HUES64 (cell line): ENCODE data around the gene MACROD2.

ENCODE experiments used
- H3K27ac ChIP-seq: 2 replicates; pipeline ENCODE4 v1.7.0; 2013; ENCODE audit warnings: low read depth, low read length, inconsistent platforms
- H3K27me3 ChIP-seq: 2 replicates; pipeline ENCODE4 v1.6.1; 2013; ENCODE audit warnings: mild to moderate bottlenecking, low read length; ENCODE audit not compliant: insufficient read depth
- H3K36me3 ChIP-seq: 2 replicates; pipeline ENCODE4 v1.6.1; 2013; ENCODE audit warnings: mild to moderate bottlenecking, low read length; ENCODE audit not compliant: insufficient read depth
- H3K4me1 ChIP-seq: 2 replicates; pipeline ENCODE4 v1.6.1; 2013; ENCODE audit warnings: mild to moderate bottlenecking, low read length, moderate library complexity; ENCODE audit not compliant: insufficient read depth
- H3K4me3 ChIP-seq: 2 replicates; pipeline ENCODE4 v1.5.1; 2013; ENCODE audit warnings: mild to moderate bottlenecking, low read length, moderate library complexity
- H3K9ac ChIP-seq: 2 replicates; pipeline ENCODE4 v1.6.1; 2013; ENCODE audit warnings: mild to moderate bottlenecking, low read depth, low read length
- H3K9me3 ChIP-seq: 2 replicates; pipeline ENCODE4 v1.6.1; 2013; ENCODE audit warnings: low read depth, low read length; ENCODE audit not compliant: insufficient read depth
- WGBS: fragments of 150-250, 120-280 bp; methylation state at CpG from one replicate; pipeline ENCODE4 v1.1.7; 2013; ENCODE audit warnings: missing lambda C conversion rate; 5-methylcytosine and 5-hydroxymethylcytosine counted together

MACROD2 gene

DNA sequence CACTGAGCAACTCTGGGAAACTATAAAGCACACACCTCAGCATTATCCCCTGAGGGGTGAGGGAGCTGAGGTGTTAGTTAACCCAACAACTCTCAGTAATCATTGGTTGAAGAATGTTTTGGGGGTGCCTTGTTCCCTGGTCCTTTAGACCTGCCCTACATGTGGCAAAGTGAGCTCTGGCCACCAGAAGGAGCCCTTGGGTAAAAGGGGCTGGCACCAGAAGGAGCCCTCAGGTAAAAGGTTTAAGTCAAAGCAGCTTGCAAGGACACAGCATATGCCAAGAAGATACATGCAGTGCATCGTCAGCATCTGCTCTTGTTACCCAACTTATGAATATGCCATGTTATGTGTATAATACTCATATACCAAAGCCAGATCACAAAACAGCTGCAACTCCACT lies 1496.3 kb downstream of the MACROD2 start:
- WGBS, result 85% methylated on average over 1 of the region's 1 CpG

DNA sequence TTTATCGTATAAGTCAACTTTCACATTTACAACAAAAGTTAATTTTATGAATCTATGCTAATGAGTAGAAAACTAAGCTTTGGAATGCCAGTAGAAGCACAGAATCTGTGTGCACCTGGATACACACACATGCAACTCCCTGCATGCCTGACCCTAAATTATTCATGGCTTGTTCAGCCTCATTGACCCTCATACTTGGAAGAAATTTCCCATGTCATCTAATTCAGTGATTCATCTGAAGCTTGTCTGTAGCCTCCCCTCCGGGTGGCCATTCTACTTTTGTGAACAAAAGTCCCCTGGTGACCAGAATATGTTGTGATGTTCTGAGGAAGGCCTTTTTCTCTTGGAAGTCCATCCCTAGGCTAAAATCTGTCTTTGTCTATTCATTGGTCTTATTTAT lies 1499.5 kb downstream of the MACROD2 start:
- no peak overlapping the region for H3K9ac ChIP-seq
- WGBS, result 88% methylated on average over 1 of the region's 2 CpGs
- H3K9me3 ChIP-seq, result no peaks in the 10 kb centered on the region

More for the DNA sequence above, 1496.3 kb downstream of the MACROD2 start:
- Histone ChIP-seq H3K4me1 (peaks cover 10% of the 10 kb centered on the region; the same call in 1 of the 2 replicates), H3K9me3 (no peaks in the 10 kb centered on the region), H3K27ac (no peak overlapping the region), H3K36me3 (no peaks in the 10 kb centered on the region), H3K9ac (no peak overlapping the region), H3K27me3 (no peaks in the 10 kb centered on the region), H3K4me3 (no peak overlapping the region)

DNA sequence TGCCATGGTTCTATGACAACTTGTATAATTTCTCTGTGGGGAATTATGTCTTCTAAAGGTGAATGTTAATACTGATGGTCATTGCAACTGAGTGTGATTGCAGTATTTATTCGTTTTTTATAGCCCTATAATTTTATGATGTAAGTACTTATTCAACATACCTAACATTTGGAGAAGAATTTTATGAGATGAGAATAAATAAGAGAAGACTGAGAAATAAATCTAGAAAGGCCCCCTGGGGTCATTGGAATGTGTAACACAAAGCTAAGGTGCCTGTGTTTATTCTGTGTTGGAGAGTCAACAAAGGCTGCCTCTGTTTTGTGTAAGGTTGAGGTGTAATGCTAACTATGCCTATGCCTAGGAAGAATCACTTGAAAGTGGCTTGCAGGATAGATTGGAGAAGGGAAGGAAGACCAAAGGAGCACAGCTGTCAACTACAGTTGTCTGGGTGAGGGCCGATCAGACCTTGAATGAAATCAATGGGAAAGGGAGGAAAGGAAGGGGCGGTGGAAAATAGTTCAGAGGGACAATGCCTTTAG lies 1501.3 kb downstream of the MACROD2 start:
- H3K9ac ChIP-seq, result no peak overlapping the region
- H3K27me3 ChIP-seq, result no peaks in the 10 kb centered on the region
- H3K4me1 ChIP-seq, result peaks cover 11% of the 10 kb centered on the region; the same call in 1 of the 2 replicates
- H3K36me3 ChIP-seq, result no peaks in the 10 kb centered on the region
- 88% methylated on average over 2 of the region's 3 CpGs for WGBS
- H3K4me3 ChIP-seq, result no peak overlapping the region
- H3K27ac ChIP-seq, result peak overlapping the region; percentile 1; the same call in 1 of the 2 replicates
- H3K9me3 ChIP-seq, result no peaks in the 10 kb centered on the region

More for the DNA sequence above, 1499.5 kb downstream of the MACROD2 start:
- Histone ChIP-seq H3K27me3 (no peaks in the 10 kb centered on the region), H3K27ac (no peak overlapping the region), H3K4me1 (peaks cover 11% of the 10 kb centered on the region; the same call in 1 of the 2 replicates), H3K4me3 (no peak overlapping the region), H3K36me3 (no peaks in the 10 kb centered on the region)

DNA sequence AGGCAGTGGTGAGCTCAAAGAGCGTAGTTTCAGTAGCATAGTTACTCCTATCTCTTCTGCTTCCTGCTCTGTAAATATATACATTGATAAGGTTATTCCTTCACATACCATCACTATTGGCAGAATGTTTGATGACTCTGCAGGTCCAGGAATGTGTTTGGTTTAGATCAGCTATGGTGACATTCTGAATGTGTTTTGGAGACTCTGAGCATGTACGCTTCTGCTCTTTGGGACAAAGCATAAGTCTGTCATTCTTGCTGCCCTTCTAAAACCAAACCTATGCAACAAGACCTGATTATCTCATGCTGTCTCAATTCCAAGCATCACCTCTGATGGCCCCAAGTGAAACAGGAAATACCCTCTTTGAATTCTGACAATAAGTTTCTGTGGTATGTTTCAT lies 1503.6 kb downstream of the MACROD2 start:
- H3K9me3 ChIP-seq, result no peaks in the 10 kb centered on the region
- no peaks in the 10 kb centered on the region for H3K27me3 ChIP-seq
- H3K36me3 ChIP-seq, result no peaks in the 10 kb centered on the region
- 86% methylated on average over 1 of the region's 2 CpGs for WGBS
- H3K27ac ChIP-seq, result no peak overlapping the region
- peaks cover 11% of the 10 kb centered on the region; the same call in 1 of the 2 replicates for H3K4me1 ChIP-seq
- H3K9ac ChIP-seq, result no peak overlapping the region
- no peak overlapping the region for H3K4me3 ChIP-seq

DNA sequence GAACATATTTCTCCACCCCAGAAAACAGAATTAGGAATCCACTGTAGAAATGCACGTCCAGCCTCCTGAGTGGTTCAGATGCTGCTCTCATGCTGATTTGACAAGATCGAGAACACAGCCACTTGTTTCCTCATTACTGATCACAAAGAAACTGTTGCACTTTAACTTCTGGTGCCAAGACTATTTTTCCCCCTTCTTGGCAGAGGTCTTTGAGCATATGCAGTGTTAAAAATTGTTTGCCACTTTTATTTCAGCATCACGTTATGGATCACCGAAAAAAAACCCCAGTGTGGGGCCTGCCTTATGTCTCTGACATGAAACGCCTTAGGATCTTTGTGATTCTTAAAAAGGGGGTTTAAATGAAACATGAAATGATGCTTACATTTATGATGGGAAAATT lies 1511.0 kb downstream of the MACROD2 start:
- H3K27me3 ChIP-seq, result no peaks in the 10 kb centered on the region
- H3K36me3 ChIP-seq, result no peaks in the 10 kb centered on the region
- H3K9me3 ChIP-seq, result no peaks in the 10 kb centered on the region
- 94% methylated on average over 5 of the region's 5 CpGs for WGBS
- no peak overlapping the region for H3K9ac ChIP-seq
- no peak overlapping the region for H3K4me3 ChIP-seq
- no peaks in the 10 kb centered on the region for H3K4me1 ChIP-seq
- no peak overlapping the region for H3K27ac ChIP-seq

DNA sequence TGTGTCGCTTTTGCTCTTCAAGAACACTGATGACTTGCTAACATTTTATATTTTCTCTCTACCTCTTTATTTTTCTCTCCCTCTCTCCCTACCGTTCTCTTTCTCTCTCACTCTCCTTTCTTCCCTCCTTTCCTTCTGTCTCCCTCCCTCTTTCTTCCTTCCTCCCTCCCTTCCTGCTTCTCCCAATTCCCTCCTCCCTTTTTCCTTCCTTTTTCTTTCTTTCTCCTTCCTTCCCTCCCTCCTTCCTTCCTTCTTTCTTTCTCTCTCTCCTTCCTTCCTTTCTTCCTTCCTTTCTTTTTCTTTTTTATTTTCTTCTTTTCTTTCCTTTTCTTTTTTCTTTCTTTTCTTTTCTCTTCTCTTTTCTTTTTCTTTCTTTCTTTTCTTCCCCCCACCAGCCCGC lies 1511.8 kb downstream of the MACROD2 start:
- H3K36me3 ChIP-seq, result no peaks in the 10 kb centered on the region
- no peaks in the 10 kb centered on the region for H3K27me3 ChIP-seq
- H3K9me3 ChIP-seq, result no peaks in the 10 kb centered on the region
- H3K4me1 ChIP-seq, result no peaks in the 10 kb centered on the region
- no peak overlapping the region for H3K9ac ChIP-seq
- 97% methylated on average over 3 of the region's 3 CpGs for WGBS
- H3K4me3 ChIP-seq, result no peak overlapping the region
- no peak overlapping the region for H3K27ac ChIP-seq

DNA sequence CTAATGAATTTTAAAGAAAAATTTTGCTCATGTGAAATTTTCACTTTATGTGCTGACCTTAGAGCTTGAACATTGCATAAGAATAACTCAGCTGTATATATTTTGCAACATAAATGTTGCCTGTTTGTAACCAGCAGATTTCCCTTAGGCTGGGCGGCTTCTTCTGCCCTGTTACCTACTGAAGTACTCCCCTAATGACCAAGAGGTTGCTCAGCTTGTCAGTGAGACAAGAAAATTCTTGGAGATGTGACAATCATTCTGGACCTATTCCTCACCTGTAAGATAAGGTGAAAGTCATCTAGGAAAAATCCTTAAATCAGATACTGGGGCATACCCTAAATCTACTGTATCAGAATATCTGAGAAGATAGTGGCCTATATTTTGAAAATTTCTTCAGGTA lies 1516.2 kb downstream of the MACROD2 start:
- Histone ChIP-seq H3K36me3 (no peaks in the 10 kb centered on the region), H3K4me3 (no peak overlapping the region), H3K27me3 (no peaks in the 10 kb centered on the region), H3K27ac (no peak overlapping the region), H3K9me3 (no peaks in the 10 kb centered on the region), H3K9ac (no peak overlapping the region), H3K4me1 (no peaks in the 10 kb centered on the region)
- WGBS, result 92% methylated on average over 1 of the region's 1 CpG

DNA sequence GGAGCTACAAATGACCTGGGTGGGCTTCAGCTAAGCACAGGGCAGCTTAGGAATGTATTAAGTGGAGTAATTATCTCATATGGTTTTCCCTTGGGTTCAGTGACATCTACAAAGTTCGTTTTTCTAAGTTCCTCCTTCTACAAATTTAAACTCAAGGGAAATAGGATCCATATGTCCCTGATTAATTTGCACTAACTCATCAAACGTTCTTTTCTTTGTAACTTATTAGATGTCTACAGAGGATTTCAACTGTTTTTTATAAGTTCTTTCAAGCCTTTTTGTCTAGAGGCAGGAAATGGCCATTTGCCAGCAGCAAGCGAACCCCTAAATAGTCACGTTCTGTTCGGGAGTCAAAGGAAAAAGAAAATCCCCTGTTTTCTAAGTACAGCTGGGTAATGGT lies 1517.6 kb downstream of the MACROD2 start:
- 88% methylated on average over 4 of the region's 5 CpGs for WGBS
- Histone ChIP-seq H3K27ac (no peak overlapping the region), H3K9ac (no peak overlapping the region), H3K4me1 (no peaks in the 10 kb centered on the region), H3K36me3 (no peaks in the 10 kb centered on the region), H3K4me3 (no peak overlapping the region), H3K27me3 (no peaks in the 10 kb centered on the region), H3K9me3 (no peaks in the 10 kb centered on the region)

DNA sequence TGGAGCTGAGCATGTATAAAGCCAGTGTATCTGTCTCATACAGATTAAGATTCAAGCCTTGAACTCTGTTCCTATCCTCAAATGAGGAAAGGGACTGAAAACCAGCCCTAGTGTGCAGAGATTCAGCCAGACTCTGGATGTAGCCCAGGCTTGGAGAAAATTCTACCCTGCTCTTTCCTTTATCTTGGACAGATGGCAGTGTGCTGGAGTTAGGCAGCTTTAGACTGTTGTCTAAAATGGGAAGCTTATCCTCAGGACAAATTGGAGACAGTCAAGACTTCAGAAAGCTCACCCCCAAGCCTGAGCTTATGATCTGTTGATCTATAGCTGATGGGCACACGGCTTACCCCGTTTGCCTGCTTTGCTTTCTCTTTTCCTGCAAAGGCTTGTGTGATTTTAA lies 1520.4 kb downstream of the MACROD2 start:
- 91% methylated on average over 2 of the region's 2 CpGs for WGBS
- Histone ChIP-seq H3K27ac (no peak overlapping the region), H3K4me1 (no peaks in the 10 kb centered on the region), H3K9me3 (no peaks in the 10 kb centered on the region), H3K4me3 (no peak overlapping the region), H3K27me3 (no peaks in the 10 kb centered on the region), H3K36me3 (no peaks in the 10 kb centered on the region), H3K9ac (no peak overlapping the region)

DNA sequence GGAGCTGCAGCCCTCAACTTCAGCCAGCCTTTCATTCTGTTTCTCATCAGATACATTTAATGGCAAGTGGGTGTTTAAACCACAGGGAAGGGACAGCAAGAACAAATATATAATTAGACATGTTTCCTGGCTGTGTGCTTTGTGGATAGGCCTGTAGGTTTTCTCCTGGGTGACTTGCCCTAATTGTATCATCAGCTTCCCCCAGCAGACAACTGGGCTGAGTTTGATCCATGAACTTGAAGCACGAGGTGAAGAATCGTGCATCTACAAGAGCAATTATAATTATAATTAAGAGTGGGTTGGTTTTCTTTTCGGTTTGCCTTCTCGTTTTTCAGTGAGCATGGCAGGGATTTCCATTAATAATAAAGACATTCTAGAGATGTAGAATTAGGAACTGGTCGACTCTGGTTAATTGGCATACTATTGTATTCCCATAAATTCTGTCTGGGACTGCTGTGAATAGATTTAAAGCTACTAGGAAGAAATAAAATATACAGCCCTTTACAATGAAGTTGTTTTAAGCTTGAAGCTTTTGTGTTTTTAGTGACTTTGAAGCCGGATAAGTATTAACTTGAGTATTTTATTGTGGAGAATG lies 1525.7 kb downstream of the MACROD2 start:
- H3K4me3 ChIP-seq, result no peak overlapping the region
- no peaks in the 10 kb centered on the region for H3K4me1 ChIP-seq
- no peaks in the 10 kb centered on the region for H3K36me3 ChIP-seq
- H3K9ac ChIP-seq, result no peak overlapping the region
- H3K27ac ChIP-seq, result no peak overlapping the region
- no peaks in the 10 kb centered on the region for H3K27me3 ChIP-seq
- no peaks in the 10 kb centered on the region for H3K9me3 ChIP-seq
- 95% methylated on average over 2 of the region's 6 CpGs for WGBS

DNA sequence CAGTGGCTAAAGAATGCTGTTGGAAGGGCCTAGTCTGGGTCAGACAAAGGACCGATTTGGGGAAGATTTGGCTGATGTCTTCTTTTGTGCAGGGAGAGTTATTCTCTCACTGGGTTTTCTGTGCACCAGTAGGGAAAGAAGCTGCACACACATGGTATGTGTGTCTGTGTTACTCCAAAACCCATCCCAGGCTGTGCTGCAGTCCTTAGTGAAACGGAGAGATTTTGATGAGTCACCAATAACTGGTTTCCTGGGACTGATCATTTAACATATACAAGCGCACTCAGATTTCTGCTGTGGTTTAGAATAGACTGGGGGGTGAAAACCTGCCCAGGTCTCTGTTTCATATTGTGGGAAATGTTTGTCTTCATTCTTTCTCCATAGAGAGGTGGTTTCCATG lies 1528.1 kb downstream of the MACROD2 start:
- Histone ChIP-seq H3K36me3 (no peaks in the 10 kb centered on the region), H3K4me3 (no peak overlapping the region), H3K27me3 (no peaks in the 10 kb centered on the region), H3K4me1 (no peaks in the 10 kb centered on the region), H3K9me3 (no peaks in the 10 kb centered on the region), H3K27ac (no peak overlapping the region), H3K9ac (no peak overlapping the region)
- 94% methylated on average over 3 of the region's 3 CpGs for WGBS
